C4-2B (cell line): Measurements from ENCODE around the gene RAB11A.

ENCODE experiments used
- ZFX ChIP-seq: fragments of 450-650 bp; IDR thresholded peaks from 2 replicates; pipeline ENCODE4 v1.6.1; 2017
- TF ChIP-seq, protein P1 (sequence below): fragments of 450-650 bp; conservative IDR thresholded peaks from 2 replicates; pipeline ENCODE4 v1.5.1; 2017; ENCODE audit warnings: mild to moderate bottlenecking

DNA sequence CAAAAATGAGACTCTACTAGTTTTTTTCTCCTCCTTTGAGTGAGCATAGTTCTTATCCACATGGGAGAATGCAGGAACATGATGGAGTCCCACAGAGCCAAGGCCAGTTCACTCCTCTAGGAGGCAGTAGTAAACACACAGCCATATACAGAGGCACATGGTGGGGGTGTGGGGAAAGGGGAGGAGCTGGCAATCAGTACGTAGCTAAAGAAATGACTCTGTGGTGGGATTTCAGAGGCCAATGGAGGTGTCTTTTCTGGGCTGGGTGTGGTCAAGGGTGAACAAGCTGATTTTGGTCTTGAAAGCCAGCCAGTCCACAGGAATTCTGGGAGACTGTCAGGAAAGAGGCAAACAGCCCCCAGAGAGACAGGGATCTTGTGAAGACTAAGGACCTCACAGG lies 6.6 kb upstream of the RAB11A start:
- TF ChIP-seq, protein P1, sequence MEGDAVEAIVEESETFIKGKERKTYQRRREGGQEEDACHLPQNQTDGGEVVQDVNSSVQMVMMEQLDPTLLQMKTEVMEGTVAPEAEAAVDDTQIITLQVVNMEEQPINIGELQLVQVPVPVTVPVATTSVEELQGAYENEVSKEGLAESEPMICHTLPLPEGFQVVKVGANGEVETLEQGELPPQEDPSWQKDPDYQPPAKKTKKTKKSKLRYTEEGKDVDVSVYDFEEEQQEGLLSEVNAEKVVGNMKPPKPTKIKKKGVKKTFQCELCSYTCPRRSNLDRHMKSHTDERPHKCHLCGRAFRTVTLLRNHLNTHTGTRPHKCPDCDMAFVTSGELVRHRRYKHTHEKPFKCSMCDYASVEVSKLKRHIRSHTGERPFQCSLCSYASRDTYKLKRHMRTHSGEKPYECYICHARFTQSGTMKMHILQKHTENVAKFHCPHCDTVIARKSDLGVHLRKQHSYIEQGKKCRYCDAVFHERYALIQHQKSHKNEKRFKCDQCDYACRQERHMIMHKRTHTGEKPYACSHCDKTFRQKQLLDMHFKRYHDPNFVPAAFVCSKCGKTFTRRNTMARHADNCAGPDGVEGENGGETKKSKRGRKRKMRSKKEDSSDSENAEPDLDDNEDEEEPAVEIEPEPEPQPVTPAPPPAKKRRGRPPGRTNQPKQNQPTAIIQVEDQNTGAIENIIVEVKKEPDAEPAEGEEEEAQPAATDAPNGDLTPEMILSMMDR, result peak; percentile 73
- no peak for TF ChIP-seq ZFX
